Activated CD8-positive, alpha-beta T cell treated with anti-CD3 and anti-CD28 coated beads for 36 hours (primary cell): ENCODE results near the gene GAREM1. TPM values are rescaled to one million over a fixed set of nuclear protein-coding genes. Genes with fewer than 3 reads are reported as not detected.
"Not testable (repeated sequence)": the region's sequence is repeated elsewhere in the genome, so short reads cannot be mapped to it uniquely, and the experiment has no call there.

Experiments
- ATAC-seq: fragments of 200-7000 bp; cut with Tn5 transposase; one replicate; pipeline ENCODE4 v1.10.0; 2021; ENCODE audit warnings: mild to moderate bottlenecking, moderate library complexity
- CTCF ChIA-PET: fragments of 350-600 bp; sonication (Branson Sonifier 250); formaldehyde crosslinking; loops from one replicate; lab custom pipeline; 2021; ENCODE audit warnings: antibody characterized with exemption; lab: Charles Lee
- POLR2A ChIA-PET: fragments of 350-600 bp; sonication (Branson Sonifier 250); formaldehyde crosslinking; loops from one replicate; lab custom pipeline; 2021; ENCODE audit warnings: antibody characterized with exemption; lab: Charles Lee
- DNase-seq: peaks from one replicate; pipeline ENCODE4 v3.0.0-alpha.2; 2020
- H3K27ac Mint-ChIP-seq: one replicate; pipeline ENCODE4 v1.8.0; 2021; ENCODE audit warnings: mild to moderate bottlenecking, mixed read lengths
- H3K27me3 Mint-ChIP-seq: one replicate; pipeline ENCODE4 v1.8.0; 2021; ENCODE audit warnings: mixed read lengths
- H3K36me3 Mint-ChIP-seq: one replicate; pipeline ENCODE4 v1.8.0; 2021; ENCODE audit warnings: low read depth, mixed read lengths
- H3K4me1 Mint-ChIP-seq: one replicate; pipeline ENCODE4 v1.8.0; 2021; ENCODE audit warnings: low read depth, mixed read lengths
- H3K4me3 Mint-ChIP-seq: one replicate; pipeline ENCODE4 v1.8.0; 2021; ENCODE audit warnings: mild to moderate bottlenecking, moderate library complexity, mixed read lengths
- H3K9me3 Mint-ChIP-seq: one replicate; pipeline ENCODE4 v1.8.0; 2021; ENCODE audit warnings: mixed read lengths
- CTCF ChIP-seq: fragments of 200-600 bp; IDR thresholded peaks from one replicate; pipeline ENCODE4 v1.8.0; 2022; ENCODE audit warnings: antibody characterized with exemption, mild to moderate bottlenecking
- intact Hi-C: fragments of 100-400 bp; cut with micrococcal nuclease; formaldehyde crosslinking; loops from one replicate; pipeline ENCODE4 v1.10.0; 2022
- total RNA-seq, 2 experiments: library from RNA; stranded (reverse); gene quantifications; one replicate each; pipeline ENCODE4 v1.2.3, GENCODE V29; 2021

Gene GAREM1
- total RNA-seq, 2 experiments from 2014 or later = not detected

- Mint-ChIP-seq H3K27ac (no peak overlapping the region), H3K9me3 (no peaks in the 10 kb centered on the region), H3K4me3 (no peak overlapping the region), H3K4me1 (peaks cover 3% of the 10 kb centered on the region), H3K36me3 (no peaks in the 10 kb centered on the region), H3K27me3 (peaks cover 20% of the 10 kb centered on the region)
- CTCF ChIA-PET = no interaction called here
- intact Hi-C loops = no loop called here
- no peak for TF ChIP-seq CTCF
- DNase-seq (no peak), ATAC-seq (no peak)
- POLR2A ChIA-PET = no interaction called here
Measured at GRCh38 chr18:32476106-32476505, 5.4 kb upstream of the GAREM1 start.

- ATAC-seq, H3K36me3 Mint-ChIP-seq, H3K9me3 Mint-ChIP-seq, DNase-seq, H3K4me1 Mint-ChIP-seq, POLR2A ChIA-PET, intact Hi-C loops, H3K4me3 Mint-ChIP-seq, H3K27ac Mint-ChIP-seq: not testable (repeated sequence)
- CTCF ChIA-PET = interaction anchor here (0.8 kb wide), 1 partner anchor 75 kb away, joined by 3 read pairs; no protein-coding TSS in a partner anchor
- peaks cover 22% of the 10 kb centered on the region for H3K27me3 Mint-ChIP-seq
Measured at GRCh38 chr18:32475069-32475468, 4.4 kb upstream of the GAREM1 start.

GRCh38 chr18:32473325-32473724 lies 2.6 kb upstream of the GAREM1 start:
- Mint-ChIP-seq H3K27me3 (peaks cover 34% of the 10 kb centered on the region), H3K4me3 (no peak overlapping the region), H3K9me3 (no peaks in the 10 kb centered on the region), H3K27ac (no peak overlapping the region), H3K4me1 (peaks cover 18% of the 10 kb centered on the region), H3K36me3 (no peaks in the 10 kb centered on the region)
- POLR2A ChIA-PET = no interaction called here
- ATAC-seq (no peak), DNase-seq (no peak)
- CTCF ChIA-PET = interaction anchor here (0.9 to 1.2 kb wide), 2 partner anchors 12 to 37 kb away, joined by 3 to 5 read pairs; no protein-coding TSS in a partner anchor
- no peak for TF ChIP-seq CTCF
- intact Hi-C loops = no loop called here

- ATAC-seq = no peak
- TF ChIP-seq CTCF = no peak
- ChIA-PET POLR2A (interaction anchor here (0.6 kb wide), 1 partner anchor 27 kb away, joined by 3 read pairs; no protein-coding TSS in a partner anchor), CTCF (interaction anchor here (0.9 to 1.2 kb wide), 3 partner anchors 11 to 183 kb away, joined by 3 to 5 read pairs (median 3); no protein-coding TSS in a partner anchor)
- peaks cover 37% of the 10 kb centered on the region for H3K27me3 Mint-ChIP-seq
- no peaks in the 10 kb centered on the region for H3K9me3 Mint-ChIP-seq
- DNase-seq = no peak
- H3K4me1 Mint-ChIP-seq = peaks cover 18% of the 10 kb centered on the region
- H3K36me3 Mint-ChIP-seq = no peaks in the 10 kb centered on the region
- intact Hi-C loops = no loop called here
- H3K4me3 Mint-ChIP-seq = no peak overlapping the region
- no peak overlapping the region for H3K27ac Mint-ChIP-seq
Measured at GRCh38 chr18:32472841-32473240, 2.2 kb upstream of the GAREM1 start.

- Mint-ChIP-seq H3K9me3 (no peaks in the 10 kb centered on the region), H3K4me1 (peaks cover 18% of the 10 kb centered on the region), H3K27me3 (peaks cover 49% of the 10 kb centered on the region), H3K27ac (no peak overlapping the region), H3K36me3 (no peaks in the 10 kb centered on the region), H3K4me3 (no peak overlapping the region)
- ATAC-seq = no peak
- DNase-seq = no peak
- CTCF ChIA-PET = interaction anchor here (0.7 to 2.6 kb wide), 16 partner anchors 11 to 313 kb away, joined by 3 to 13 read pairs (median 4); no protein-coding TSS in a partner anchor
- POLR2A ChIA-PET = interaction anchor here (0.6 kb wide), 1 partner anchor 472 kb away, joined by 3 read pairs; no protein-coding TSS in a partner anchor
- intact Hi-C loops = no loop called here
- no peak for TF ChIP-seq CTCF
Measured at GRCh38 chr18:32470460-32470713, 295 bp downstream of the GAREM1 start.
